Measurements from ENCODE around the gene ABTB2. TPM values are rescaled to one million over a fixed set of nuclear protein-coding genes. Genes with fewer than 3 reads are reported as not detected.

The ABTB2 gene
- total and polyA plus RNA-seq, 7 donors: 4.5 to 24.7 (median 18.5) TPM

- no peak for TF ChIP-seq CTCF (IDR thresholded peaks at IDR 0.05)
- Histone ChIP-seq H3K27me3 (ENCODE audit: insufficient read depth in 3 of 3, low read length in 2 of 3) (no peaks in the 10 kb centered on the region), H3K9me3 (no peaks in the 10 kb centered on the region), H3K4me1 (no peaks in the 10 kb centered on the region), H3K27ac (no peak overlapping the region), H3K4me3 (no peak overlapping the region), H3K36me3 (ENCODE audit: insufficient read depth in 1 of 2, low read depth in 1 of 2) (peaks cover 0 to 99% of the 10 kb centered on the region in 2 donors)
- DNase-seq (no peak), ATAC-seq (no peak)
- intact Hi-C loops (cut with DNase I): loop anchor here in 1 of 2 donors (5.0 kb wide), 1 partner anchor 42 kb away; no protein-coding TSS in a partner anchor
- WGBS, 3 donors: 98 to 100% (median 99%) methylated on average over 3 of the region's 3 CpGs
Measured at GRCh38 chr11:34128824-34129223, 229.0 kb downstream of the ABTB2 start.

- 85 to 90% (median 89%) methylated on average over 12 of the region's 12 CpGs for WGBS, 3 donors
- Histone ChIP-seq H3K9me3 (no peaks in the 10 kb centered on the region), H3K4me1 (no peaks in the 10 kb centered on the region), H3K36me3 (ENCODE audit: insufficient read depth in 1 of 2, low read depth in 1 of 2) (peaks cover 7 to 99% of the 10 kb centered on the region in 2 donors), H3K27me3 (ENCODE audit: insufficient read depth in 3 of 3, low read length in 2 of 3) (no peaks in the 10 kb centered on the region), H3K27ac (no peak overlapping the region), H3K4me3 (no peak overlapping the region)
- no peak for DNase-seq
- intact Hi-C loops (cut with DNase I): loop anchor here in 1 of 2 donors (5.0 kb wide), 1 partner anchor 40 kb away; no protein-coding TSS in a partner anchor
- no peak for TF ChIP-seq CTCF (IDR thresholded peaks at IDR 0.05)
- ATAC-seq: no peak
Measured at GRCh38 chr11:34126959-34127848, 230.6 kb downstream of the ABTB2 start.

- TF ChIP-seq CTCF (IDR thresholded peaks at IDR 0.05): no peak
- 81 to 88% (median 83%) methylated on average over 4 of the region's 4 CpGs for WGBS, 3 donors
- intact Hi-C loops (cut with DNase I): loop anchor here in 1 of 2 donors (5.0 kb wide), 1 partner anchor 38 kb away; no protein-coding TSS in a partner anchor
- H3K27ac ChIP-seq: no peak overlapping the region
- peaks cover 17 to 99% of the 10 kb centered on the region in 2 donors for H3K36me3 ChIP-seq (ENCODE audit: insufficient read depth in 1 of 2, low read depth in 1 of 2)
- ATAC-seq (no peak), DNase-seq (no peak)
- H3K9me3 ChIP-seq: no peaks in the 10 kb centered on the region
- H3K4me1 ChIP-seq: no peaks in the 10 kb centered on the region
- H3K4me3 ChIP-seq: no peak overlapping the region
- no peaks in the 10 kb centered on the region for H3K27me3 ChIP-seq (ENCODE audit: insufficient read depth in 3 of 3, low read length in 2 of 3)
Measured at GRCh38 chr11:34124885-34125668, 232.7 kb downstream of the ABTB2 start.

- DNase-seq: no peak
- no peak for ATAC-seq
- intact Hi-C loops (cut with DNase I): no loop called here
- no peak for TF ChIP-seq CTCF (IDR thresholded peaks at IDR 0.05)
- Histone ChIP-seq H3K27me3 (ENCODE audit: insufficient read depth in 3 of 3, low read length in 2 of 3) (no peaks in the 10 kb centered on the region), H3K27ac (no peak overlapping the region), H3K4me1 (no peaks in the 10 kb centered on the region), H3K4me3 (no peak overlapping the region), H3K36me3 (ENCODE audit: insufficient read depth in 1 of 2, low read depth in 1 of 2) (peaks cover 26 to 100% of the 10 kb centered on the region in 2 donors), H3K9me3 (no peaks in the 10 kb centered on the region)
- WGBS, 3 donors: 92 to 95% (median 94%) methylated on average over 4 of the region's 4 CpGs
Measured at GRCh38 chr11:34120651-34121050, 237.2 kb downstream of the ABTB2 start.

Data from psoas muscle (tissue), 8 donors.